CD14-positive monocyte (primary cell): ENCODE results near the gene NHERF1. TPM values are rescaled to one million over a fixed set of nuclear protein-coding genes. Genes with fewer than 3 reads are reported as not detected.

Experiments used
- DNase-seq, 3 donors: peaks; one replicate each; pipeline ENCODE4 v3.0.0-alpha.2; 2011 to 2022
- H2AFZ ChIP-seq: 2 replicates; pipeline ENCODE4 v1.6.0; 2012; ENCODE audit warnings: mild to moderate bottlenecking, low read depth, low read length, inconsistent platforms; ENCODE audit not compliant: insufficient read depth, poor library complexity, severe bottlenecking
- H3K27ac ChIP-seq, 2 donors: 1 replicate in 1 of 2; 2 replicates in 1 of 2; pipeline ENCODE4 v1.5.1; 2012 to 2013; ENCODE audit warnings: low read length in 2 of 2, control low read depth in 1 of 2, inconsistent platforms in 1 of 2, low read depth in 1 of 2, mild to moderate bottlenecking in 1 of 2
- H3K27me3 ChIP-seq, 2 donors: one replicate each; pipeline versions ENCODE4 v1.6.0 to v1.6.1; 2011 to 2013; ENCODE audit warnings: low read length in 2 of 2; ENCODE audit not compliant: control insufficient read depth in 2 of 2, insufficient read depth in 2 of 2
- H3K36me3 ChIP-seq, 2 donors: replicated peaks in 1 of 2; 1 replicate in 1 of 2; 2 replicates in 1 of 2; pipeline versions ENCODE4 v1.5.1 to v1.6.1; 2012 to 2013; ENCODE audit warnings: low read length in 2 of 2, control low read depth in 1 of 2, inconsistent platforms in 1 of 2, mild to moderate bottlenecking in 1 of 2; ENCODE audit not compliant: insufficient read depth in 2 of 2, control insufficient read depth in 1 of 2
- H3K4me1 ChIP-seq, 2 donors: 1 replicate in 1 of 2; 2 replicates in 1 of 2; pipeline versions ENCODE4 v1.5.1 to v1.6.1; 2012 to 2013; ENCODE audit warnings: low read length in 2 of 2, control low read depth in 1 of 2, inconsistent platforms in 1 of 2, mild to moderate bottlenecking in 1 of 2, moderate library complexity in 1 of 2; ENCODE audit not compliant: insufficient read depth in 2 of 2, control insufficient read depth in 1 of 2
- H3K4me2 ChIP-seq: replicated peaks from 2 replicates; pipeline ENCODE3; 2012; ENCODE audit warnings: low read length, moderate library complexity, mild to moderate bottlenecking; ENCODE audit not compliant: poor library complexity, severe bottlenecking; ENCODE audit errors: extremely low read depth
- H3K4me3 ChIP-seq, 3 experiments: fragments of 200-600 bp in 1 of 3; sonication (generic) in 1 of 3; replicated peaks in 1 of 3; 1 replicate in 2 of 3; 2 replicates in 1 of 3; pipeline ENCODE4 v1.5.1; 2011 to 2013; ENCODE audit warnings: low read length in 3 of 3, mild to moderate bottlenecking in 3 of 3, control low read depth in 2 of 3, low read depth in 2 of 3, inconsistent platforms in 1 of 3, moderate library complexity in 1 of 3
- H3K79me2 ChIP-seq: 2 replicates; pipeline ENCODE4 v1.6.0; 2012; ENCODE audit warnings: mild to moderate bottlenecking, control low read depth, inconsistent platforms, low read length, moderate library complexity; ENCODE audit not compliant: insufficient read depth
- H3K9ac ChIP-seq: 2 replicates; pipeline ENCODE4 v1.6.0; 2017; ENCODE audit warnings: low read length, mild to moderate bottlenecking; ENCODE audit not compliant: insufficient read depth, poor library complexity, severe bottlenecking
- H3K9me3 ChIP-seq, 2 donors: replicated peaks in 1 of 2; 1 replicate in 1 of 2; 2 replicates in 1 of 2; pipeline versions ENCODE4 v1.5.1 to v1.6.1; 2012 to 2013; ENCODE audit warnings: low read length in 2 of 2, control low read depth in 1 of 2; ENCODE audit not compliant: control insufficient read depth in 1 of 2, insufficient read depth in 1 of 2
- H4K20me1 ChIP-seq: 2 replicates; pipeline ENCODE4 v1.6.0; 2012; ENCODE audit warnings: mild to moderate bottlenecking, low read length, control low read depth, moderate library complexity; ENCODE audit not compliant: insufficient read depth
- H3K27ac Mint-ChIP-seq, 7 donors: one replicate each; pipeline ENCODE4 v1.8.0; 2020; ENCODE audit warnings: mild to moderate bottlenecking in 7 of 7, mixed read lengths in 7 of 7, moderate library complexity in 6 of 7, inconsistent platforms in 2 of 7
- H3K27me3 Mint-ChIP-seq, 3 donors: one replicate each; pipeline ENCODE4 v1.8.0; 2021 to 2022; ENCODE audit warnings: low read depth in 3 of 3, mild to moderate bottlenecking in 3 of 3, mixed read lengths in 3 of 3, moderate library complexity in 3 of 3, inconsistent platforms in 1 of 3
- H3K36me3 Mint-ChIP-seq, 2 donors: one replicate each; pipeline ENCODE4 v1.8.0; 2020; ENCODE audit warnings: mixed read lengths in 2 of 2, inconsistent platforms in 1 of 2, mild to moderate bottlenecking in 1 of 2
- H3K4me1 Mint-ChIP-seq: one replicate; pipeline ENCODE4 v1.8.0; 2020; ENCODE audit warnings: mild to moderate bottlenecking, mixed read lengths
- H3K4me3 Mint-ChIP-seq, 2 donors: one replicate each; pipeline ENCODE4 v1.8.0; 2020; ENCODE audit warnings: mild to moderate bottlenecking in 2 of 2, mixed read lengths in 2 of 2, moderate library complexity in 1 of 2
- H3K9me3 Mint-ChIP-seq, 7 donors: one replicate each; pipeline ENCODE4 v1.8.0; 2020 to 2022; ENCODE audit warnings: mixed read lengths in 7 of 7, mild to moderate bottlenecking in 6 of 7, moderate library complexity in 6 of 7, inconsistent platforms in 2 of 7
- CTCF ChIP-seq: fragments of 200-600 bp; IDR thresholded peaks from one replicate; pipeline ENCODE4 v1.8.0; 2022; ENCODE audit warnings: antibody characterized with exemption, mild to moderate bottlenecking
- WGBS: methylation state at CpG from one replicate; pipeline ENCODE4 v1.1.5; 2013; ENCODE audit warnings: missing lambda C conversion rate; ENCODE audit not compliant: insufficient coverage; 5-methylcytosine and 5-hydroxymethylcytosine counted together
- intact Hi-C, 2 donors: fragments of 100-400 bp; cut with micrococcal nuclease; formaldehyde crosslinking; loops; one replicate each; pipeline versions ENCODE4 v1.15.0 to v1.15.1; 2023
- polyA plus RNA-seq, 3 donors: library from polyadenylated mRNA; depleted of rRNA in 1 of 3; unstranded in 2 of 3; stranded (reverse) in 1 of 3; fragments of 300-500 nt in 2 of 3; fragments of >200 nt in 1 of 3; fragmentation: Illumina TruSeq in 2 of 3; gene quantifications; 1 replicate in 2 of 3; 2 replicates in 1 of 3; pipeline ENCODE4 v1.2.3, GENCODE V29; 2012 to 2021

The NHERF1 gene
- polyA plus RNA-seq, 3 donors = 79.5 to 149 (median 131) TPM

- Histone ChIP-seq H2AFZ (no peak overlapping the region), H3K9me3 (no peaks in the 10 kb centered on the region), H3K36me3 (no peaks in the 10 kb centered on the region), H3K4me1 (no peaks in the 10 kb centered on the region), H3K27me3 (no peaks in the 10 kb centered on the region), H3K27ac (no peak overlapping the region), H3K9ac (no peak overlapping the region), H3K79me2 (no peaks in the 10 kb centered on the region), H3K4me2 (no peak overlapping the region), H3K4me3 (no peak overlapping the region), H4K20me1 (no peaks in the 10 kb centered on the region)
- Mint-ChIP-seq H3K4me3 (no peak overlapping the region), H3K27me3 (peaks cover 3 to 4% (median 4%) of the 10 kb centered on the region in 3 donors), H3K27ac (peak overlapping the region in 1 of 7 donors; percentile 83), H3K36me3 (no peaks in the 10 kb centered on the region), H3K4me1 (no peaks in the 10 kb centered on the region), H3K9me3 (peaks cover 0 to 2% (median 0%) of the 10 kb centered on the region in 7 donors)
- intact Hi-C loops = no loop called here
- TF ChIP-seq CTCF = no peak
- WGBS = 100% methylated on average over 4 of the region's 4 CpGs
- DNase-seq = no peak
Measured at GRCh38 chr17:74720506-74720905, 27.9 kb upstream of the NHERF1 start.

- no peak overlapping the region for H3K9ac ChIP-seq
- no peak overlapping the region for H3K4me3 ChIP-seq
- no peaks in the 10 kb centered on the region for H3K27me3 ChIP-seq
- peaks cover 5% of the 10 kb centered on the region for H3K4me1 Mint-ChIP-seq
- no peaks in the 10 kb centered on the region for H3K36me3 ChIP-seq
- no peaks in the 10 kb centered on the region for H3K4me1 ChIP-seq
- WGBS = 100% methylated on average over 2 of the region's 4 CpGs
- H3K27me3 Mint-ChIP-seq = peaks cover 1 to 3% (median 3%) of the 10 kb centered on the region in 3 donors
- no peak for TF ChIP-seq CTCF
- no peak overlapping the region for H3K27ac ChIP-seq
- intact Hi-C loops = no loop called here
- H4K20me1 ChIP-seq = no peaks in the 10 kb centered on the region
- no peaks in the 10 kb centered on the region for H3K79me2 ChIP-seq
- no peak overlapping the region for H3K4me3 Mint-ChIP-seq
- no peak overlapping the region for H2AFZ ChIP-seq
- no peak overlapping the region for H3K27ac Mint-ChIP-seq
- H3K9me3 ChIP-seq = no peaks in the 10 kb centered on the region
- no peak overlapping the region for H3K4me2 ChIP-seq
- DNase-seq = no peak
- H3K9me3 Mint-ChIP-seq = peaks cover 0 to 2% (median 0%) of the 10 kb centered on the region in 7 donors
- H3K36me3 Mint-ChIP-seq = no peaks in the 10 kb centered on the region
Measured at GRCh38 chr17:74722782-74723181, 25.6 kb upstream of the NHERF1 start.
